Measurements from ENCODE around the gene CCDC149. TPM values are rescaled to one million over a fixed set of nuclear protein-coding genes. Genes with fewer than 3 reads are reported as not detected.

The CCDC149 gene
- total RNA-seq, 1 donor from 2014 or later: 5.2 TPM

- DNase-seq: no peak
- no peaks in the 10 kb centered on the region for H3K9me3 Mint-ChIP-seq (ENCODE audit: unreplicated experiment)
- H3K4me3 Mint-ChIP-seq (ENCODE audit: unreplicated experiment): no peak overlapping the region
- H3K27ac Mint-ChIP-seq (ENCODE audit: unreplicated experiment): no peak overlapping the region
- H3K4me1 Mint-ChIP-seq (ENCODE audit: low read depth, unreplicated experiment): peaks cover 28% of the 10 kb centered on the region
- H3K36me3 Mint-ChIP-seq (ENCODE audit: unreplicated experiment): no peaks in the 10 kb centered on the region
- TF ChIP-seq CTCF (IDR thresholded peaks at IDR 0.05; ENCODE audit: partially characterized antibody, unreplicated experiment): no peak
- H3K27me3 Mint-ChIP-seq (ENCODE audit: unreplicated experiment): peaks cover 4% of the 10 kb centered on the region
Observed at GRCh38 chr4:24837336-24837735, 75.5 kb downstream of the CCDC149 start.

GRCh38 chr4:24836661-24837242, 76.1 kb downstream of the CCDC149 start:
- Mint-ChIP-seq H3K27me3 (ENCODE audit: unreplicated experiment) (peaks cover 4% of the 10 kb centered on the region), H3K27ac (ENCODE audit: unreplicated experiment) (no peak overlapping the region), H3K36me3 (ENCODE audit: unreplicated experiment) (no peaks in the 10 kb centered on the region), H3K9me3 (ENCODE audit: unreplicated experiment) (no peaks in the 10 kb centered on the region), H3K4me1 (ENCODE audit: low read depth, unreplicated experiment) (peaks cover 26% of the 10 kb centered on the region), H3K4me3 (ENCODE audit: unreplicated experiment) (no peak overlapping the region)
- DNase-seq: no peak
- TF ChIP-seq CTCF (IDR thresholded peaks at IDR 0.05; ENCODE audit: partially characterized antibody, unreplicated experiment): no peak

- TF ChIP-seq CTCF (IDR thresholded peaks at IDR 0.05; ENCODE audit: partially characterized antibody, unreplicated experiment): no peak
- no peak overlapping the region for H3K4me3 Mint-ChIP-seq (ENCODE audit: unreplicated experiment)
- H3K4me1 Mint-ChIP-seq (ENCODE audit: low read depth, unreplicated experiment): peaks cover 18% of the 10 kb centered on the region
- H3K27ac Mint-ChIP-seq (ENCODE audit: unreplicated experiment): no peak overlapping the region
- no peaks in the 10 kb centered on the region for H3K36me3 Mint-ChIP-seq (ENCODE audit: unreplicated experiment)
- peaks cover 4% of the 10 kb centered on the region for H3K27me3 Mint-ChIP-seq (ENCODE audit: unreplicated experiment)
- H3K9me3 Mint-ChIP-seq (ENCODE audit: unreplicated experiment): no peaks in the 10 kb centered on the region
- DNase-seq: no peak
Observed at GRCh38 chr4:24835696-24836095, 77.1 kb downstream of the CCDC149 start.

- Mint-ChIP-seq H3K9me3 (ENCODE audit: unreplicated experiment) (no peaks in the 10 kb centered on the region), H3K36me3 (ENCODE audit: unreplicated experiment) (no peaks in the 10 kb centered on the region), H3K27ac (ENCODE audit: unreplicated experiment) (no peak overlapping the region), H3K27me3 (ENCODE audit: unreplicated experiment) (peaks cover 6% of the 10 kb centered on the region), H3K4me1 (ENCODE audit: low read depth, unreplicated experiment) (peaks cover 6% of the 10 kb centered on the region), H3K4me3 (ENCODE audit: unreplicated experiment) (no peak overlapping the region)
- TF ChIP-seq CTCF (IDR thresholded peaks at IDR 0.05; ENCODE audit: partially characterized antibody, unreplicated experiment): no peak
- DNase-seq: no peak
Observed at GRCh38 chr4:24831637-24832036, 81.2 kb downstream of the CCDC149 start.

- no peaks in the 10 kb centered on the region for H3K9me3 Mint-ChIP-seq (ENCODE audit: unreplicated experiment)
- no peak for TF ChIP-seq CTCF (IDR thresholded peaks at IDR 0.05; ENCODE audit: partially characterized antibody, unreplicated experiment)
- no peak overlapping the region for H3K4me3 Mint-ChIP-seq (ENCODE audit: unreplicated experiment)
- no peak overlapping the region for H3K27ac Mint-ChIP-seq (ENCODE audit: unreplicated experiment)
- no peaks in the 10 kb centered on the region for H3K36me3 Mint-ChIP-seq (ENCODE audit: unreplicated experiment)
- no peak for DNase-seq
- H3K27me3 Mint-ChIP-seq (ENCODE audit: unreplicated experiment): peaks cover 4% of the 10 kb centered on the region
- no peaks in the 10 kb centered on the region for H3K4me1 Mint-ChIP-seq (ENCODE audit: low read depth, unreplicated experiment)
Observed at GRCh38 chr4:24824720-24825119, 88.1 kb downstream of the CCDC149 start.

All from glutamatergic neuron (in vitro differentiated cells).